ENCODE measurements around the gene CHAT. TPM values are rescaled to one million over a fixed set of nuclear protein-coding genes. Genes with fewer than 3 reads are reported as not detected.

The CHAT gene
- total RNA-seq, 3 donors from 2014 or later = not detected

DNA sequence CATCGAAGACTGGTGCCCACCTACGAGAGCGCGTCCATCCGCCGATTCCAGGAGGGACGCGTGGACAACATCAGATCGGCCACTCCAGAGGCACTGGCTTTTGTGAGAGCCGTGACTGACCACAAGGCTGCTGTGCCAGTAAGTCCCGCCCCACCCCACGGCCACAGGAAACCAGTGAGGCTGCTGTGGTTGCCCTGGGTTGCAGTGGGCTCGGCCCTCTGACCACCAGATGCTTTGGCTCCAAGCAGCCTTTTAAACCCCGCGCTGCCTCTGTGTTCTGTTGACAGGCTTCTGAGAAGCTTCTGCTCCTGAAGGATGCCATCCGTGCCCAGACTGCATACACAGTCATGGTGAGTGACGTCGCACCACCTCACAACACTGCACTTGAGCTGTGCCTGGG lies 41.3 kb downstream of the CHAT start:
- no peaks in the 10 kb centered on the region for H3K36me3 Mint-ChIP-seq (ENCODE audit: insufficient read depth)
- H3K4me1 Mint-ChIP-seq (ENCODE audit: low read depth) = no peaks in the 10 kb centered on the region
- ATAC-seq (no peak), DNase-seq (no peak)
- peaks cover 17% of the 10 kb centered on the region for H3K9me3 Mint-ChIP-seq
- H3K4me3 Mint-ChIP-seq = no peak overlapping the region
- peaks cover 19% of the 10 kb centered on the region for H3K27me3 Mint-ChIP-seq (ENCODE audit: low read depth)

DNA sequence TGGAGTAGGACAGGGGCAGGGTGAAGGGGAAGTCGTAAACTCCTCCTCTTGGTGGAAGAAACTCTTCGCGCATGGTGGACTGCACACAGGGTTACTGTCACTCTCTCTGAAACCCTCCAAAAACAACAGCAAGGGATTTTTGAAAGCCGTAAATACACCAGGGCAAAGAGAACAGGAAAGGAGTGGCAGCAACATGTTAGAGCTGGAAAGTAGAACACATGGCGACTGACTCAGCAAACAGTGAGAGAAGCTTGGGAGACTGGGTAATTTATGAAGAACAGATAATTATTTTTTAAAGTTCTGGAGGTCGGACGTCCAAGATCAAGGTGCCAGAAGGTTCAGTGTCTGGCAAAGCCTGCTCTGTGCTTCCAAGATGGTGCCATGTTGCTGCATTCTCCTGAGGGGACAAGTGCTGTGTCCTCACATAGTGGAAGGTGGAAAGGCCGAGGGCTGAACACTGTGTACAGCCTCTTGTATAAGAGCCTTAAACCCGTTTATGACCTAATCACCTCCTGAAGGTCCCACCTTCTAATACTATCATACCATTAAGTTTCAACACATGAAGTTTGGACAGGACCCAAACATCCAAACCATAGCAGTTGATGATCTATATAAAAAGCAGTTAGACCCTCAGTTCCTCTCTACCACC lies 43.1 kb downstream of the CHAT start:
- ATAC-seq (no peak), DNase-seq (no peak)
- H3K4me3 Mint-ChIP-seq = no peak overlapping the region
- H3K9me3 Mint-ChIP-seq = peaks cover 19% of the 10 kb centered on the region
- no peaks in the 10 kb centered on the region for H3K36me3 Mint-ChIP-seq (ENCODE audit: insufficient read depth)
- peaks cover 15% of the 10 kb centered on the region for H3K27me3 Mint-ChIP-seq (ENCODE audit: low read depth)
- H3K4me1 Mint-ChIP-seq (ENCODE audit: low read depth) = no peaks in the 10 kb centered on the region

DNA sequence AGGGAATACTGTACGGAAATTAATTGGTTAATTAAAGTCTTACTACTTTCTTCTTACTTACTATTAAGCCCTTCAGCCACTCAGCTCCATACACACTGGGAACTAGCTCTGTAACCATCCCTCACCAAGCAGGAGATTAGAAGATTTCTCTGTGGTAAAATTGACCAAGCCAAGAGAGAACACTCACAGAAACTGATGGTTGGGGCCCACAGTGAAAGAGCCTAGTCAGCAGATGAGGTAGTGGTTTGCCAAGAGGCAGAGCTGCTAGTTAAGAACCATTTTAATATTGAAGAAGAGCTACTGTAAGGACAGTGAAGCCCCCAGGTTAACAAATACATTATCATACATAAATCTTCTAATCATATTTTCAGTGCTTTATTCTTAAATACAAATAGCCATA lies 43.8 kb downstream of the CHAT start:
- H3K27me3 Mint-ChIP-seq (ENCODE audit: low read depth) = peaks cover 15% of the 10 kb centered on the region
- H3K36me3 Mint-ChIP-seq (ENCODE audit: insufficient read depth) = no peaks in the 10 kb centered on the region
- no peak for ATAC-seq
- DNase-seq = no peak
- no peaks in the 10 kb centered on the region for H3K4me1 Mint-ChIP-seq (ENCODE audit: low read depth)
- H3K9me3 Mint-ChIP-seq = peaks cover 19% of the 10 kb centered on the region
- no peak overlapping the region for H3K4me3 Mint-ChIP-seq

DNA sequence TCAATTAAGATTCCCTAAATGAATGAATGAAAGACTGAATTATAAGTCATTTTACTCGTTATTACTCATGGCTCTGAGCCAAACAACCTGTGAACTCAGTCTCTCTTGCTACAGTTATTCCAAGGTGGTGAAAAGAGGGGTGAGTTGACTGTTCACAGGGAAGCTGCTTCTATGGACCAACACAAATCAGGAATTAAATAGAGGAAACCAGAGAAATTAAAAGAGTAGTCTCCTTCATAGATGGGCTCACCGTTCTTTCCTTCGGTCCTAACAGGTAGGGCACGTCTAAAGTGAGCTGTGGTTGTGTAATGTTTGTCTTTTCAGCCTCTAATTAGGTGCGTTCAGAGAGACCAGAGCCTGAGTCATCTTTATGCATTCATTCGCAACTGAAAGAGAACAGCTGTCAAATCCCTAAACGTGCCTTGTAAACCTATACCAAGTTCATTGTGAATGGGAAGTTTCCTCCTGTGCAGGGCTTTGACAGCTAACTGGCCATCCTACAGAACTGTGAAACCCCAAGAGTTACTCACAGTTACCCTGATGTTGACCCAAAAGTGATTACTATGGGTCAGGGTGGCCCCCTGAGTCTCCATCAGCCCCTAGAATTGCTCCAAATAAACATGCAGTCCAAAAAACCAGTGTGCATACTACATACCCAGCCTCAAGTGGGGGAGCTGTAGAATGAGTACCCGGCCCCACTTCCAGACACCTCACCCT lies 47.5 kb downstream of the CHAT start:
- H3K4me1 Mint-ChIP-seq (ENCODE audit: low read depth) = no peaks in the 10 kb centered on the region
- no peak overlapping the region for H3K4me3 Mint-ChIP-seq
- H3K9me3 Mint-ChIP-seq = peaks cover 19% of the 10 kb centered on the region

DNA sequence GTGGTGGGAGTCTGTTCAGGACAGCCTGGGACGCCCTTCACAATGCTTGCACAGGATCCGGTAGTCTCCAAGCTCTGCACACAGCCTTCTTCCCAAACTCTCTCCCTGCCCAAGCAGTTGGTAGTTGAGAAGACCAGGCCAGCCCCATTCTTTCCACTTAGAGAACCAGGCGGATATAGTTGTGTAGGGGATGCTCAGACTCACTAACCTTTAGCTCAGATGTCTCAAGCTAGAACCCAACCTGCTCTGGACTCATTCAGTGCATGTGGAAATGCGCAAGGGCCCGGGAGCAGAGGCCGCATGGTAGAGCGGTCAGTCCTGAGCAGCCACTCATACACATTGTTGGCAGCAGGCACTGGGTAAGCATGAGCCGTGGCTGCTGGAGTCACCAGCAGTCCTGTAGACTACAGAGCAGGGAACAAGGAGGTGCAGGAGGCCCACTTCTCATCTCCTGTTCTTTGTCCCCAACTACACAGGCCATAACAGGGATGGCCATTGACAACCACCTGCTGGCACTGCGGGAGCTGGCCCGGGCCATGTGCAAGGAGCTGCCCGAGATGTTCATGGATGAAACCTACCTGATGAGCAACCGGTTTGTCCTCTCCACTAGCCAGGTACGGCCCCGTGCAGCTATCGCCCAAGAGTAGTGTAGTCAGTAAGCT lies 48.5 kb downstream of the CHAT start:
- H3K9me3 Mint-ChIP-seq = peaks cover 16% of the 10 kb centered on the region
- H3K36me3 Mint-ChIP-seq (ENCODE audit: insufficient read depth) = no peaks in the 10 kb centered on the region
- no peaks in the 10 kb centered on the region for H3K4me1 Mint-ChIP-seq (ENCODE audit: low read depth)
- no peaks in the 10 kb centered on the region for H3K27me3 Mint-ChIP-seq (ENCODE audit: low read depth)
- ATAC-seq = no peak
- DNase-seq = no peak
- H3K4me3 Mint-ChIP-seq = no peak overlapping the region

More for the DNA sequence above, 47.5 kb downstream of the CHAT start:
- DNase-seq = no peak
- ATAC-seq = no peak
- H3K27me3 Mint-ChIP-seq (ENCODE audit: low read depth) = peaks cover 6% of the 10 kb centered on the region
- H3K36me3 Mint-ChIP-seq (ENCODE audit: insufficient read depth) = no peaks in the 10 kb centered on the region

DNA sequence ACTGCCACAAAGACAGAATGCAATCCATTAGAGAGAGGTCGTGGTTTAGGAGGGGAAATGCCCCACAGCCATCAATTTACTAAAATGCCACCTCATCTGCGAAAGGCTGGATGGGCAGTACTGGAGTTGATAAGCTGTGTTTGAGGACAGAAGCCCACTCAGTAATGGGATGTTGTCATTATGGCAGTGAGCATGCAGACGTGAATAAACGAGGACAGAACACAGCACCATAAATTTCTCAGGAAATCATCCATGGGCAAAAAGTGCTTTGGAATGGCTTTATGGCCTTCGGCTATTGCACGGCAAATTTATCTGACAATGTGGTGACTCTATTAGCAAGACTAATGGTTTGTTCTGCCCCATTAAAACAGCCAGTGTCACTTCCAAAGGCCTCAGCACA lies 49.8 kb downstream of the CHAT start:
- H3K4me1 Mint-ChIP-seq (ENCODE audit: low read depth) = no peaks in the 10 kb centered on the region
- ATAC-seq (no peak), DNase-seq (no peak)
- no peaks in the 10 kb centered on the region for H3K36me3 Mint-ChIP-seq (ENCODE audit: insufficient read depth)
- no peaks in the 10 kb centered on the region for H3K27me3 Mint-ChIP-seq (ENCODE audit: low read depth)
- H3K9me3 Mint-ChIP-seq = peaks cover 15% of the 10 kb centered on the region
- no peak overlapping the region for H3K4me3 Mint-ChIP-seq

DNA sequence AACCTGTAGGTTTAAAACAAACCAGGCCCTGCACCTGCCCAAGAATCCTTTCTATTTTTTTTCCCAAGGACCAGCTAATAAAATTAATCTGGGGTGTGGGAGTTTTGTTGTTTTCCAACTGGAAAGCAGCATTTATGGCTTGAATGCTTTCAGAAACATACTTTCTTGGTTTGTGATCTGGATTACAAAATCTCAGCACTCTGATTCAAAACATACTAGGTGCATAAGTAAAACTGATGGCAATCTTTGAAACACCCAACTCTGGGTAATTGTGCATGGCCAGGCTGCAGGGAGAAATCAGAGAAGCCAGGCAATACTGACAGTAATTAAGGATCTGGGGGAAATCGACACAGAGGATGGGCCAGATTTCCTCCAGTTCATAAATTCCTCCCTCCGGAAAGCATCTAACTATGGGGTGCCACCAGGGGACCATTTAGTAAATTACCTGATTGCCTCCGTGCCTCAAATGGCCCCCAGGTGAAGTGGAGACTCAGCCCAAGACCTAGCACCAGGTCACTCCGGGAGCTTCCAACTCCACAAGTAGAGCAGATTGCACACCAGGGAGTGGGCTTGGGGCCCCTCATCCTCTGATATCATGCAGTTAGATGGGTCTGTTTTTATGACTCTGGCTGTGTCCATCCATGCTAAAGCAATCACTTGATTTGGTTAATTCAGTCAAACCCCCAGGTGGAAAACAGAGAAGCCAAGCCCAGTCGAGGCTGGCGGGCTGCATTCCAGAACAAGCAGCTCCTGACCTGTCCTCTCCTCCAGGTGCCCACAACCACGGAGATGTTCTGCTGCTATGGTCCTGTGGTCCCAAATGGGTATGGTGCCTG lies 50.4 kb downstream of the CHAT start:
- H3K36me3 Mint-ChIP-seq (ENCODE audit: insufficient read depth) = no peaks in the 10 kb centered on the region
- ATAC-seq (no peak), DNase-seq (no peak)

DNA sequence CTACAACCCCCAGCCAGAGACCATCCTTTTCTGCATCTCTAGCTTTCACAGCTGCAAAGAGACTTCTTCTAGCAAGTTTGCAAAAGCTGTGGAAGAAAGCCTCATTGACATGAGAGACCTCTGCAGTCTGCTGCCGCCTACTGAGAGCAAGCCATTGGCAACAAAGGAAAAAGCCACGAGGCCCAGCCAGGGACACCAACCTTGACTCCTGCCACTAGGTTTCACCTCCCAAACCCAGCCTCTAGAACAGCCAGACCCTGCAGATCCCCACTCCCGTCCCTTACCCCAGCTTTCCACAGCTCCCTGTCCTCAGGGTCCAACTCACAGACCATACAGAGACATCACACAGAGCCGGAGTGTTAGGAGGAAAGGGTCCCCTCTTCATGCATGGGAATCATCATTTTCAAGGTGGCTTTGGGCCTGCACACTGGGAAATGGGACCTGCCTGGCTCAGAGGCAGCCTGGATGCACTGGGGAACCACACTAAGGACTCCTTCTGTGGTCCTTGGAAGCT lies 51.1 kb downstream of the CHAT start:
- DNase-seq (no peak), ATAC-seq (no peak)
- no peaks in the 10 kb centered on the region for H3K36me3 Mint-ChIP-seq (ENCODE audit: insufficient read depth)
- no peak overlapping the region for H3K4me3 Mint-ChIP-seq
- H3K4me1 Mint-ChIP-seq (ENCODE audit: low read depth) = no peaks in the 10 kb centered on the region
- H3K9me3 Mint-ChIP-seq = peaks cover 4% of the 10 kb centered on the region
- no peaks in the 10 kb centered on the region for H3K27me3 Mint-ChIP-seq (ENCODE audit: low read depth)

More for the DNA sequence above, 50.4 kb downstream of the CHAT start:
- Mint-ChIP-seq H3K4me3 (no peak overlapping the region), H3K4me1 (ENCODE audit: low read depth) (no peaks in the 10 kb centered on the region), H3K9me3 (peaks cover 8% of the 10 kb centered on the region), H3K27me3 (ENCODE audit: low read depth) (no peaks in the 10 kb centered on the region)

DNA sequence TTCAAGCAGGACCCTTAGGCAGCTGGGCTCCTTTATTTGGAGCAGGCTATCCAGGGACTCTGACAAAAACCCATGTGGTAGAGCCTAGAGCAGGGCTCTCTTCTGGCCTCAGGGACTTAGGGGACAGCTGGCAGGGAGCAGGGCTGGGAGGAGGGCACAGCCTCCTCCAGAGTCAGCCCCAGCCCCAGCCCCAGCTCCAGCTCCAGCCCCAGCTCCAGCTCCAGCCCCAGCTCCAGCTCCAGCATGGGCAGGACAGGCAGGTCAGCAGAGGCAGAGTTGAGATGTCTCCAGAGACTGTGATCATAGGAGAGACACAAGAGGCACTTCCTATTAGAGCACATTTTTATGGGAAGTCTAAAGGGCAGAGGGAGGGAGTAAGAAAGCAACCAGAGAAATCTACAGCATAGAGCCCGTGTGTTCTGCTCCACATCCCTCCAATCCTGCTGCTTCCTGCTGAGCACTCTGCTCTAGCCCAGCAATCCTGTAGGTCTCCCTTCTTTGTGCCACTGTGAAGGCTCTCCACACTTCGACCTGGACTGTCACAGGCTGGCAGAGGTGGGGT lies 52.3 kb downstream of the CHAT start:
- H3K4me1 Mint-ChIP-seq (ENCODE audit: low read depth) = no peaks in the 10 kb centered on the region
- H3K27me3 Mint-ChIP-seq (ENCODE audit: low read depth) = peaks cover under 1% of the 10 kb centered on the region
- DNase-seq = no peak
- no peaks in the 10 kb centered on the region for H3K36me3 Mint-ChIP-seq (ENCODE audit: insufficient read depth)
- no peak overlapping the region for H3K4me3 Mint-ChIP-seq
- no peaks in the 10 kb centered on the region for H3K9me3 Mint-ChIP-seq
- no peak for ATAC-seq

DNA sequence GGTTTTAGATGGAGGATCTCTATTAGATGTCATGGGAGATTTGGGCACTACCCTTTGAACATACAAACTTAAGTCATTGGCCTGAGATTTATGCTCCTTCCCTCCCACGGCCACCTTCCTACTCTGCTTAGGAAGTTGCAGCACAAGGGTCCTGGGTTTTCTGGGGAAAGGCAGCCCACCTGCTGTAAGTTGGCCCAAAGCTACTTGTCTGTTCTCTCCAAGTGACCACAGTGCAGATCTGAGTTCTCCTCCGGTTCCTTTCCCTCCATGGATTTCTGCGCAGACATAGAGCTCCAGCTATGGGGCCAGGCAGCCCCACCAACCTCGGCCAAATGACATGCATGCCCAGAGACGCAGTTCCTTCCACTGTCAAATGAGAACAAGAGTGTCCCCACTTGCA lies 52.8 kb downstream of the CHAT start:
- no peaks in the 10 kb centered on the region for H3K4me1 Mint-ChIP-seq (ENCODE audit: low read depth)
- H3K36me3 Mint-ChIP-seq (ENCODE audit: insufficient read depth) = no peaks in the 10 kb centered on the region
- H3K27me3 Mint-ChIP-seq (ENCODE audit: low read depth) = peaks cover 3% of the 10 kb centered on the region
- no peak for DNase-seq
- no peak for ATAC-seq
- no peak overlapping the region for H3K4me3 Mint-ChIP-seq
- no peaks in the 10 kb centered on the region for H3K9me3 Mint-ChIP-seq

DNA sequence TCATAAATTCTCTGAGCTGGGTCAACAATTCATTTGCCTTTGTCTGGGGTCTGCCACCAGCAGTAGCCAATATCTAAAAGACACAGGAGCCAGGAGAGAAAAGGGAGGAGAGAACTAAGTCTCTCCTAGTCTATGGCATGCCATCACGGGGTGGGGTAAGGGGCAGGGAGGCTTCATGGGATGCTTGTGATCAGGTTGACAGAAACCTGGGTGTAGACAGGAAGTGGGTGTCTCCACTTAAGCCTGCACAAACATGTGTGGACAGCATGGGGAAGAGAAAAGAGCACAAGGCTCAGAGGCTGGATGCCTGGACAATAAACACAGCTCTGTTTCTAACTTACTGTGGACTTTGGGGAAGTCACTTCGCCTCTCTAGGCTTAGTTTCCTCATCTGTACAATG lies 54.2 kb downstream of the CHAT start:
- H3K9me3 Mint-ChIP-seq = no peaks in the 10 kb centered on the region
- H3K27me3 Mint-ChIP-seq (ENCODE audit: low read depth) = peaks cover 8% of the 10 kb centered on the region

DNA sequence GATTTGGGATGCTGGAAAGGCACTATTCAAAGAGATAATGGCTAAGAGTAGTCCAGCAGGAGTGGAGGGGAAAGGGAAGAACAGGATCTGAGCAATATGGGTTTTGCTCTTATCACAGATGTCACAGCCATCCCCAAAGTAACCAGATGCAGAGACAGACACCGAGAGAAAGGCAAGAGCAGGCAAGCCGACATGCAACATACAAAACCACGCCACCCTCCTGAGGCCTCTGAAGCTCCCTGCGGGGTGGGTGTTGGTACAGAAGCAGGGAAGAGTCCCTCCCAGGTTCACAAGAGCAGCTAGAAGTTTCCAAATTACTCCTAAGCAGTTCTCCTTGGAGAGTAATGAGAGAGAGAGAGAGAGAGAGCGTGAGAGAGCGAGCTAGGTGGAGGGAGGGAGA lies 54.8 kb downstream of the CHAT start:
- no peak for ATAC-seq
- peaks cover 13% of the 10 kb centered on the region for H3K27me3 Mint-ChIP-seq (ENCODE audit: low read depth)
- DNase-seq = no peak
- H3K9me3 Mint-ChIP-seq = no peaks in the 10 kb centered on the region
- no peaks in the 10 kb centered on the region for H3K36me3 Mint-ChIP-seq (ENCODE audit: insufficient read depth)
- no peak overlapping the region for H3K4me3 Mint-ChIP-seq
- no peaks in the 10 kb centered on the region for H3K4me1 Mint-ChIP-seq (ENCODE audit: low read depth)

More for the DNA sequence above, 54.2 kb downstream of the CHAT start:
- ATAC-seq = no peak
- DNase-seq = no peak
- H3K4me3 Mint-ChIP-seq = no peak overlapping the region
- no peaks in the 10 kb centered on the region for H3K36me3 Mint-ChIP-seq (ENCODE audit: insufficient read depth)
- H3K4me1 Mint-ChIP-seq (ENCODE audit: low read depth) = no peaks in the 10 kb centered on the region

DNA sequence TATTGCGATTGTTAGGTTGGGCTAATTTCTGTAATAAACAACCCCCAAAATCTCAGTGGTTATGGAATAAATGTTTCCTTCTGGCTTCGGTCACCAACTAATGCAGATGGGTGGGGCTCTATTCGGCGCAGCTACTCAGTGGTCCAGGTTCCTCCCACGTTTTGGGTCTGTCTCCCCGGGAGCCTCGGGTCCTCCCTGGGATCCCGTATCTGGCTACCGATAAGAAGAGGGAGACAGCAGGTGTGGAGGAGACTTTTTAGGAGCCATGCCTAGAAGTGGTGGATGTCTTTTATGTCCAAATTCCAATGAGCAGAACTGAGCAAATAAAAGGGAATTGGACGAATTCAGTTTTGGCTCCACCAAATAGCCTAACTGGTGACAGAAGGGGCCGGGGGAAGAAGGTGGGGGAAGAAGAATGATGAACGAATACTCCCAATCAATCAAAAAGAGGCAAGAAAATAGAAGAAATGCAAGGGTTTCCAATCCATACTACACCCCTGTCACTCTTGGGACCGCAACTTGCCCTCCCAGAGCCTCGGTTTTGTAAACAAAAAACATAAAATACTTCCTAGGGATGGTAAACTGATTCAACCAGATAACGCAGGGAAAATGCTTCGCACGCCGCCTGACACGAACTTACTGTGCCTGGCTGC lies 65.1 kb downstream of the CHAT start:
- ATAC-seq (no peak), DNase-seq (no peak)
- peaks cover 24% of the 10 kb centered on the region for H3K9me3 Mint-ChIP-seq
- peaks cover 29% of the 10 kb centered on the region for H3K27me3 Mint-ChIP-seq (ENCODE audit: low read depth)
- H3K4me3 Mint-ChIP-seq = no peak overlapping the region
- H3K4me1 Mint-ChIP-seq (ENCODE audit: low read depth) = peaks cover 1% of the 10 kb centered on the region
- H3K36me3 Mint-ChIP-seq (ENCODE audit: insufficient read depth) = peaks cover 3% of the 10 kb centered on the region

Measured in activated T-cell treated with anti-CD3 and anti-CD28 coated beads, Interleukin-2, amount 50 U/mL, for 4 hours (primary cell).